Heart right ventricle (tissue), 16 donors: ENCODE measurements around the gene KLF18. TPM values are rescaled to one million over a fixed set of nuclear protein-coding genes. Genes with fewer than 3 reads are reported as not detected.

Experiments used
- ATAC-seq, 8 donors: fragments of 200-7000 bp; cut with Tn5 transposase; one replicate each; pipeline ENCODE4 v1.9.1; 2020; ENCODE audit warnings: mild to moderate bottlenecking in 8 of 8, moderate library complexity in 8 of 8, moderate number of reproducible peaks in 1 of 8
- DNase-seq, 2 donors: peaks; one replicate each; pipeline ENCODE4 v3.0.0-alpha.2; 2020
- H3K27ac ChIP-seq, 10 donors: fragments of 200-600 bp; sonication (generic) in 2 of 10; one replicate each; pipeline versions ENCODE4 v1.5.0 to v1.8.0; 2020 to 2022; ENCODE audit warnings: mild to moderate bottlenecking in 3 of 10
- H3K27me3 ChIP-seq, 7 donors: fragments of 200-600 bp; one replicate each; pipeline ENCODE4 v1.8.0; 2021 to 2022; ENCODE audit warnings: mild to moderate bottlenecking in 2 of 7
- H3K36me3 ChIP-seq, 9 donors: fragments of 200-600 bp; sonication (generic) in 1 of 9; one replicate each; pipeline versions ENCODE4 v1.5.0 to v1.8.0; 2020 to 2022; ENCODE audit warnings: mild to moderate bottlenecking in 2 of 9
- H3K4me1 ChIP-seq, 9 donors: fragments of 200-600 bp; sonication (generic) in 1 of 9; one replicate each; pipeline versions ENCODE4 v1.5.0 to v1.8.0; 2020 to 2022; ENCODE audit warnings: mild to moderate bottlenecking in 4 of 9
- H3K4me3 ChIP-seq, 10 donors: fragments of 200-600 bp; sonication (generic) in 2 of 10; one replicate each; pipeline versions ENCODE4 v1.5.0 to v1.8.0; 2020 to 2022; ENCODE audit warnings: mild to moderate bottlenecking in 7 of 10, moderate library complexity in 2 of 10
- H3K9me3 ChIP-seq, 11 donors: fragments of 200-600 bp in 10 of 11; sonication (generic) in 2 of 11; one replicate each; pipeline versions ENCODE4 v1.5.0 to v1.8.0; 2013 to 2022; ENCODE audit warnings: mild to moderate bottlenecking in 2 of 11, control low read depth in 1 of 11, moderate library complexity in 1 of 11
- CTCF ChIP-seq, 9 donors: fragments of 200-600 bp; sonication (generic) in 2 of 9; IDR thresholded peaks; one replicate each; pipeline versions ENCODE4 v1.5.0 to v1.8.0; 2021 to 2022; ENCODE audit warnings: antibody characterized with exemption in 9 of 9, mild to moderate bottlenecking in 5 of 9, moderate library complexity in 1 of 9
- WGBS, 2 donors: extraction: QIAGEN DNeasy Blood & Tissue Kit; methylation state at CpG; one replicate each; pipeline ENCODE4 v1.1.7; 2013; ENCODE audit warnings: inconsistent platforms in 1 of 2; 5-methylcytosine and 5-hydroxymethylcytosine counted together
- intact Hi-C, 10 donors: fragments of 100-400 bp; cut with DNase I; formaldehyde crosslinking; loops; one replicate each; pipeline versions ENCODE4 v1.11.1 to v1.14.2; 2022
- polyA plus RNA-seq, 2 donors: library from polyadenylated mRNA; stranded (reverse); fragments of 200-250 nt; gene quantifications; one replicate each; pipeline ENCODE4 v1.2.3, GENCODE V29; 2013
- total RNA-seq, 10 donors: library from RNA; stranded (reverse); fragmentation: NEBNext Ultra II Directional in 3 of 10; extraction: Animal tissue kit (Norgen Biotek cat#: 25700) in 3 of 10; gene quantifications; one replicate each; pipeline versions ENCODE4 v1.2.1 to v1.2.4, GENCODE V29; 2021 to 2023
- donor health status: Arrhythmogenic right ventricular cardiomyopathy.
- donor health status: ischemic (EF 13 %, LVEDD 7.1; RV severe dilation, severe dysfunction).
- donor health status: healthy with polysubstance abuse.
- donor health status: DM: no; HTN: yes; CAD: no.
- donor health status: DM: no; HTN: no; CAD: no.
- donor health status: ischemic (EF 25% LVEDD 6.9; RV normal size, moderate dysfunction).
- donor health status: ischemic (EF 25% LVEDD 5.7; RV mildly dilated, moderate dysfunction).
- donor health status: healthy.
- donor health status: DM: yes; HTN: yes; CAD: no.
- donor health status: Ischemic cardiomyopathy.
- donor health status: ischemic (EF 35%, LVEDD 5.7; RV mildly dilated, moderate dysfunction).
- donor health status: nonischemic (EF 11% LVEDD 7.7; RV severe dilation, severe dysfunction).
- donor health status: DM: yes; HTN: yes; CAD: no.
- donor health status: PGD.
- donor health status: ischemic (EF 29% LVEDD 5.4; RV normal size, mild dysfunction).
- donor health status: nonischemic (EF 23%, LVEDD 6.1; RV moderate dilation, normal function).

The KLF18 gene
- total and polyA plus RNA-seq, 12 donors = not detected

- Histone ChIP-seq H3K27me3 (no peaks in the 10 kb centered on the region), H3K27ac (no peak overlapping the region), H3K36me3 (no peaks in the 10 kb centered on the region), H3K9me3 (peaks cover 0 to 9% (median 0%) of the 10 kb centered on the region in 11 donors), H3K4me3 (no peak overlapping the region), H3K4me1 (no peaks in the 10 kb centered on the region)
- no peak for TF ChIP-seq CTCF (IDR thresholded peaks at IDR 0.05)
- DNase-seq (no peak), ATAC-seq (no peak)
- intact Hi-C loops = no loop called here
Measured at GRCh38 chr1:44161546-44161945, 20.1 kb upstream of the KLF18 start.

- H3K4me3 ChIP-seq = no peak overlapping the region
- H3K4me1 ChIP-seq = no peaks in the 10 kb centered on the region
- H3K27ac ChIP-seq = no peak overlapping the region
- peaks cover 0 to 9% (median 0%) of the 10 kb centered on the region in 11 donors for H3K9me3 ChIP-seq
- peaks cover 0 to 7% (median 0%) of the 10 kb centered on the region in 7 donors for H3K27me3 ChIP-seq
- DNase-seq (no peak), ATAC-seq (no peak)
- no peak for TF ChIP-seq CTCF (IDR thresholded peaks at IDR 0.05)
- intact Hi-C loops = no loop called here
- no peaks in the 10 kb centered on the region for H3K36me3 ChIP-seq
Measured at GRCh38 chr1:44158871-44159270, 17.4 kb upstream of the KLF18 start.

GRCh38 chr1:44157903-44158302, 16.5 kb upstream of the KLF18 start:
- intact Hi-C loops = no loop called here
- 73 to 74% methylated on average over 1 of the region's 1 CpG for WGBS, 2 donors
- Histone ChIP-seq H3K9me3 (peaks cover 0 to 9% (median 0%) of the 10 kb centered on the region in 11 donors), H3K4me1 (no peaks in the 10 kb centered on the region), H3K27ac (no peak overlapping the region), H3K36me3 (no peaks in the 10 kb centered on the region), H3K27me3 (peaks cover 0 to 7% (median 4%) of the 10 kb centered on the region in 7 donors), H3K4me3 (no peak overlapping the region)
- ATAC-seq = no peak
- no peak for DNase-seq
- TF ChIP-seq CTCF (IDR thresholded peaks at IDR 0.05) = no peak

- 85 to 89% methylated on average over 3 of the region's 3 CpGs for WGBS, 2 donors
- Histone ChIP-seq H3K4me1 (no peaks in the 10 kb centered on the region), H3K27me3 (peaks cover 0 to 33% (median 22%) of the 10 kb centered on the region in 7 donors), H3K36me3 (no peaks in the 10 kb centered on the region), H3K27ac (no peak overlapping the region), H3K9me3 (no peaks in the 10 kb centered on the region), H3K4me3 (no peak overlapping the region)
- intact Hi-C loops = no loop called here
- ATAC-seq = no peak
- no peak for TF ChIP-seq CTCF (IDR thresholded peaks at IDR 0.05)
- no peak for DNase-seq
Measured at GRCh38 chr1:44154049-44154448, 12.6 kb upstream of the KLF18 start.

GRCh38 chr1:44152692-44153091, 11.3 kb upstream of the KLF18 start:
- Histone ChIP-seq H3K36me3 (no peaks in the 10 kb centered on the region), H3K27me3 (peaks cover 0 to 35% (median 26%) of the 10 kb centered on the region in 7 donors), H3K4me1 (no peaks in the 10 kb centered on the region), H3K4me3 (no peak overlapping the region), H3K9me3 (no peaks in the 10 kb centered on the region), H3K27ac (no peak overlapping the region)
- intact Hi-C loops = no loop called here
- ATAC-seq = no peak
- TF ChIP-seq CTCF (IDR thresholded peaks at IDR 0.05) = no peak
- 84 to 89% methylated on average over 1 of the region's 1 CpG for WGBS, 2 donors
- no peak for DNase-seq
